GM21381 (cell line): Measurements from ENCODE around the gene FBXL3.
"Not testable (repeated sequence)": the region's sequence is repeated elsewhere in the genome, so short reads cannot be mapped to it uniquely, and the experiment has no call there.

Experiments used
- ATAC-seq: cut with Tn5 transposase; IDR thresholded peaks from one replicate; pipeline ENCODE4 v1.9.1; 2021; ENCODE audit warnings: mild to moderate bottlenecking, moderate library complexity; ENCODE audit not compliant: unreplicated experiment

FBXL3 gene

DNA sequence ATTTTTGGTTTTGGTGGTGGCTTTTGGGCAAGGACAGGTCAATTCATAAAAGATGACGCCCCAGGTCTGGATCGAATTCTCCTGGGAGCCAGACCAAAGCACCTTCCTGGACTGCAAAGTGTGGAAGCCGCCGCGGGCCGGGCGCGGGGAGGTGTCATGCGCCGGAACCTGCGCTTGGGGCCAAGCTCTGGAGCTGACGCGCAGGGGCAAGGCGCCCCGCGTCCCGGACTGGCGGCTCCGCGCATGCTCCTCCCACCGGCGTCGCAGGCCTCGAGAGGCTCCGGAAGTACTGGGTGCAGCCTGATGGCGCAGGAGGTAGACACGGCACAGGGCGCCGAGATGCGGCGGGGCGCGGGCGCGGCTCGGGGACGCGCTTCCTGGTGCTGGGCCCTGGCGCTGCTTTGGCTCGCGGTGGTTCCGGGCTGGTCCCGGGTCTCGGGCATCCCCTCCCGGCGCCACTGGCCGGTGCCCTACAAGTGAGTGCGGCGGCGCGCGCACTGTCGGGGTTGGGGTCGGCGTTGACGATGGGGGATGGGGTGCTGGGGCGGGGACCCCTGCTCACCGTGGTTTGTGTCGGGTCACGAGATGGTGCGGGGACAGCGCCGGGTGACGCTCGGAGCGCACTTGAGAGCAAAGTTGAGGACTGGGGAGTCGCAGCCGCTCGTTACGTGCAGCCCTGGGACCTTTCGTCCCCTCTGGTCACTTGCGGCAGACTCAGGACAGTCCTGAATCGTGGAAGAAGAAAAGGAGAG lies 35.0 kb downstream of the FBXL3 start, which contains the start of gene CLN5:
Gene CLN5, plus strand, starts transcription at position 286 of the 752 bp plus-strand sequence. Its CDS starts 18 bp downstream, at position 304.
- ATAC-seq = peak; percentile 94

DNA sequence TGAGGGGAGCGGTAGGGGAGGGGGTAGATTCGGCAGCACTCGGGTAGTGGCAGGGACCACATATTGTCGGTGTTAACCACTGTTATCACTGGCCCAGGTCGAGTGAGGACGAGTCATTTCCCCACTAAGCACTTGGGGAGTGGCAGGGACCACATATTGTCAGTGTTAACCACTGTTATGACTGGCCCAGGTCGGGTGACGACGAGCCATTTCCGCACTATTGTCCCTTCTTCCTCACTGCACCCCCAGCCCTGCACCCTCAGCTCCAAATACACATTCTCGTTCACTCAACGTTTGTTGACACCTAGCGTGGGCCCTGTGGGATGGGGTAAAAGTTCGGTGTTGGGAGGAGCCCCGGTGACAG lies 35.5 kb downstream of the FBXL3 start:
- ATAC-seq = peak; percentile 62

DNA sequence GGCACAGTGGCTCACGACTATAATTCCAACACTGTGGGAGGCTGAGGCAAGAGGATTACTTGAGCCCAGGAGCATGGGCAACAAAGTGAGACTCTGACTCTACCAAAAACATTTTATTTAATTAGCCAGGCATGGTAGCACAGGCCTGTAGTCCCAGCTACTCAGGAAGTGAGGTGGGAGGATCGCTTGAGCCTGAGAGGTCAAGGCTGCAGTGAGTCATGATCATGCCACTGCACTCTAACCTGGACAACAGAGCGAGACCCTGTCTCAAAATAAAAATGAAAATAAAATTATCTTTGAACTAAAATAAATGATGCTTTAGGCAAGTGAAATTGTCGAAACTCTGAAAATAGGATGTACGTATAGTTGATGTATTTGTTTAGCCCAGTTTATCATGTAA lies 43.3 kb downstream of the FBXL3 start:
- no peak for ATAC-seq

DNA sequence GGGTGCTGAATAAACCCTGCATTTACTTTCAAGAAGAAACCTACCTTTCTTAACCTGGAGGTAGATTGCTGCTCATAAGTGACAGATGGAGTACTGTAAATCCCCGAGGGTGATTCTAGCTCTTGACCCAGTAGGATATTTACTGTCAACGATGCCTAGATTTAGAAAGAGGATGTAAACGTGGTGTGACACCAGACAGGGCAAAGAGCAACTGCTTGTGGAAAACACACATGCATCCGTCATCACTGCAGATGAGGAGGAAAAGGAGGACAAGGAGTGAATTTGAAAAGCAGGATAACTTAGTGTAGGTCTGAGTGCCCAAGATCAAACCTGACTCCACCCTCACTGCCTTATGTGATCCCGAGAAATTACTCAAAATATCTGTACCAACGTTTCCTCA lies 44.9 kb downstream of the FBXL3 start:
- ATAC-seq = no peak

DNA sequence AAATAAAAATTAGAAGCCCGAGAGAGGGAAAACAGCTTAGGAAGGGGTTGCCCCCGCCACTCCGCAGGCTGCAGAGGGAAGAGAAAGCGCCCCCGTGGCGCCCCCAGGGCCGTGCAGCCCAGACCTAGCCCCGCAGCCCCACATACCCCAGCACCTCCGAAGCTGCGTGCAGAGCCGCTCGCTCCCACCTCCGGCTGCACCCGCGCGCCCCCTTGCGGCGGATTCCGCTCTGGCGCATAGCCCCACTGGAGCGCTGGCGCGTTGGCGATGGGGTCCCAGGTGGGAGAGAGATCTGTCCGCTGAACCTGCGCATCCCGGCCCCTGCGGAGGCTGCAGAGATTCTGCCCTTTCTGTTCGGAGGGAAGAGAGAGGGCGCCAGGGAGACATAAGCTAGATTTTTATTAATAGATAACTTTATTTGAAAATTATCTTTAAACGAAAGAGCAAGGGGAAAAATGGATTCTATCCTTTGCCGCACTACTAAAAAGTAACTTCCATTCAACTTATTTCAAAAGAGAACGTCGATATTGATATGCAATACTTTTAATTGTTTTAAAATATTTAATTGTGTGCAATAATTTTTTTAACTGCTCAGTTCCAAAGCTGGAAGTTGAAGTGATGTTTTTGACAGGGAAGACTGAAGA lies 46.8 kb downstream of the FBXL3 start:
- peak; percentile 100 for ATAC-seq

DNA sequence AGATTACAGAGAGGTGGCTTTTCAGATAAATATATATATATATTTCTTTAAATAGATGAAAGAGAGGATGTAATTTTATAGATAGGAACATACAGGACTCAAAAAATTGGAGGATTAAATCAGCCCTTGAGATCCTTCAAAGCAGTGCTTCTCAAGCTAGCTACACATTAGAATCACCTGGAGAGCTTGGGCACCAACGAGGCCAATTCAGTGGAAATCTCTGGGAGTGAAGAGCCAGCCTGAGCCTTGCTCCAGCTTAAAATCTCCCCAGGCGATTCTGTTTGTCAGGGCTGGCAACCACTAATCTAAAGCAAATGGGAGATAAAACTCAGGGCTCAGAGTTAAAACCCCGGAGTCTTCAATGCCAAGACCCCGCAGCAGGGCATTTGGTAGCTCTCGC lies 50.0 kb downstream of the FBXL3 start:
- no peak for ATAC-seq

DNA sequence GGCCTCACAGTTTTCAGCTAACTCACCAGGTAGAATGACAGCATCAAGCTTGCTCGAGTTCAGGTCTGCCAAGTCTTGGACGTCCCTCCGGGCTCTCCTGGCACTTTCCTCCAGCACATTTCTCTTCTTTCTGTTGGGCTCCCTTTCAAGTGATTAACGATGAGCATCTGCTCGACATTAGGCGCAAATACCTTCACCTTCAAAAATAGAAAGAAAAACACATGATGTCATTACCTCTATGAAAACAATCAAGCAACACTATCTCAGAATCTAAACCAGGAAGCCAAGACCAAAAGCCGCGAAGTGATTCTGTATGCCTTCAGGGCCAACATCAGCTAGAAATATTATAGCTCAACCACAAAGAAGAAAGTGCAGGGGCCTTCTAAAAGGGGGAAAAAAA lies 50.5 kb downstream of the FBXL3 start:
- no peak for ATAC-seq

DNA sequence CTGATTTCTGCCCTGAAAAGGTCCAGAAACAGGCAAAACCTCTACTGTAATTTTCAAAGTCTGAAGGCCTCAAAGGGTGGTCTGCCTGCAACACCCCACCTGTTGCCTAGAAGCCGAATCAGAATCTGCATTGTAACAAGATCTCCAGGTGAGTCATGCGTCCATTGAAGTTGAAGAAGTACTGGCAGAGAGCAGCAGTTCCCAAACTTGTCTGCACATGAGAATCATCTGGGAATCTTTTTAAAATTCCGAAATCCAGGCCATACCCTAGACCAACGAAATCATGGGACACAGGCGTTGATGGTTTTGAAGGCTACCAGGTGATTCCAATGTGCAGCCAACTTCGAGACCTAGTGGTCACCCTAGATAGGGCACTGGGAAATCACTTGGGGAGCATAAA lies 51.1 kb downstream of the FBXL3 start:
- no peak for ATAC-seq

DNA sequence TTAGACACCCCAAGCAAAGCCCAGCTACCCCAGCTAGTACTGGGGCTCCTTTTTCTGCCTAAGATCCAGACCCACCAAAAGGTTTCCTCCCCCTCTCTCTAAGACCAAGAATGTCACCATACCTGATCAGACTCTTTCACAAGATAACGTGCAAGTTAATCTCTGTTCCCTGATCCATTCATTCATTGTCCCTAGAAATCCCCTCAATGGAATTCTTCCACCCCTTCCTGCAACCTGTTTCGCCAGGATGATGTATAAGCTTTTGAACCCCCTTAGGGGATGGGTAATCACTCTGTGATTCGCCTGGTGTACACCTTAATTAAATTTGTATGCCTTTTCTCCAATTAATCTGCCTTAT lies 52.4 kb downstream of the FBXL3 start:
- ATAC-seq = no peak

DNA sequence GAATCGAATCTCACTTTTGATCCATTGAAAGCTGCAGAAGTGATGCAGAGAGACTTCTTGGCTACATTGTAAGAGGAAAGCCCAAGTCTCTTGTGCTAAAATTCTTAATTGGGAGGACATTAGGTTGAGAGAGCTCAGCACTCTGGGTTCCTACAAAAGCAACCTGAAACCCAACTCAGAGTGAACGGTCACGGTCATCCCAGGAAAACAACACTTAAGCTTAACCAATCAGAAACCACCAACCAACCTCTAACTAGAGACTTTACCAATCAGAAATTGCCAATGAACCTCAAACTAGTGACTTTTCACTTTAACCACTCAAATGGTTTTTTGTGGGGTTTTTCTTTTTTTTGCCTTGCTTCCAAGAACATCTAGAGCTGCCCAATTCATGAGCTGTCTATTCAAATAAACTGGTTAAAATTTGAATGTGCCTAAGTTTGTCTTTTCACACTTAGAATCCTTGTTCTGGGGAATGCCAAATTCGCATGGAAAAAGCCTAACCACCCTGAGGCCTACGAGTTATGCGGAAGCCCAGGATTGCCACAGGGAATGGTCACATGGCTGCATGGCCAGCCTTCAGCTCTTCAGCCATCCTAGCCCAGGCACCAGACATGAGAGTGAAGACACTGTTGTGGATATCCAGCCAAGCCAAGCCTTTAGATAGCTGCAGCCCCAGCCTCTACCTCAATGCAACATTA lies 52.9 kb downstream of the FBXL3 start:
- no peak for ATAC-seq

DNA sequence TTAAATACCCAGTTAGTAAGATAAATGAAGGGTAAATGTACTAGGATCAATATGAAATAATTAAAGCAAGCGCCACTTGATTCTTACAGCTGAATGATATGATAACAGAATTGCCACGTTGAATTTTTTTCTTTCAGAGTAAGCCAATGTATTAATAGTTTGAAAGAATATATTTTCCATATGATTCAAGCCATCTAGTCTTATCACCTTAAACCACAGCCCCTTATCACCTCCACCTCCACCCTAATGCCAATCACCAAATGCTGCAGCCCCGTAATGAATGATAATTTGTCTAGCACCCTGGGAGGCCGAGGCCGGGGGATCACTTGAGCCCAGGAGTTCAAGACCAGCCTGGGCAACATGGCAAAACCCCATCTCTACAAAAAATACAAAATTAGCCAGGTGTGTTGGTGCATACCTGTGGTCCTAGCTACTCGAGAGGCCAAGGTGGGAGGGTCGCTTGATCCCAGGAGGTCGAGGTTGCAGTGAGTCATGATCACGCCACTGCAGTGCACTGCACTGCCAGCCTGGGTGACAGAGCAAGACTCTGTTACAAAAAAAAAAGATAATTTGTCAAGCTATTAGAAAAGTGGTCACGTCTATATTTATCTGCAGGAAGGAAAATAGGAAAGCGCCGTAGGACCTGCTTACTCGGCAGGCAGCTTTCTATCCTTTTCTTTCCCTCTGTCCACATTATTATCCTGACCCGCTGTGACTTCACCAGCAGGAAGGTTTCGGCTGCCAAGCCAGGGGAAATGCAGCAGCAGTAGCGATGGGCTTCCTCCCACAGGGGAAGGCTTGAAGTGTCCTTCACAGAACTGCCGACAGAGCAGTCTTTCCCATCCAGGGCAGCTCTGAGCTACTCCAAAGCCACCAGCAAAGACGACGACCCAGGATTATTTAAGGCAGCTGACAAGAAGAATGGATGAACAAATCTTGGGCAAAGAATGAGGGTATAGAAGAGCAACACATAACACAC lies 54.8 kb downstream of the FBXL3 start:
- ATAC-seq = no peak

DNA sequence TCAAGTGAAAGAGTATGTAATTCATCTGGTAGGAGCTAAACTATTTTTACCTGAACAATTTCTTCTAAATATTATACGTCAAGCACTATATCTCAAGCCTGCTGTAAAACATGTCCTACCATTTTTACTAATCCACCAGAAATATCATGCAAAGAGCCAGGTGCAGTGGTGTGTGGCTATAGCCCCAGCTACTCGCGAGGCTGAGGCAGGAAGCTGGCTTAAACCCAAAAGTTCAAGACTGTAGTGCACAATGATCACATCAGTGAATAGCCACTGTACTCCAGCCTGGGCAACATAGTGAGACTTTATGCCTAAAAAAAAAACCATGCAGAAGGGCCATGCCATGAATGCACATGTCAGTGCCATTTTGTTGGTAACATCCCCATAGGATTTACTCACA lies 55.7 kb downstream of the FBXL3 start:
- no peak for ATAC-seq

DNA sequence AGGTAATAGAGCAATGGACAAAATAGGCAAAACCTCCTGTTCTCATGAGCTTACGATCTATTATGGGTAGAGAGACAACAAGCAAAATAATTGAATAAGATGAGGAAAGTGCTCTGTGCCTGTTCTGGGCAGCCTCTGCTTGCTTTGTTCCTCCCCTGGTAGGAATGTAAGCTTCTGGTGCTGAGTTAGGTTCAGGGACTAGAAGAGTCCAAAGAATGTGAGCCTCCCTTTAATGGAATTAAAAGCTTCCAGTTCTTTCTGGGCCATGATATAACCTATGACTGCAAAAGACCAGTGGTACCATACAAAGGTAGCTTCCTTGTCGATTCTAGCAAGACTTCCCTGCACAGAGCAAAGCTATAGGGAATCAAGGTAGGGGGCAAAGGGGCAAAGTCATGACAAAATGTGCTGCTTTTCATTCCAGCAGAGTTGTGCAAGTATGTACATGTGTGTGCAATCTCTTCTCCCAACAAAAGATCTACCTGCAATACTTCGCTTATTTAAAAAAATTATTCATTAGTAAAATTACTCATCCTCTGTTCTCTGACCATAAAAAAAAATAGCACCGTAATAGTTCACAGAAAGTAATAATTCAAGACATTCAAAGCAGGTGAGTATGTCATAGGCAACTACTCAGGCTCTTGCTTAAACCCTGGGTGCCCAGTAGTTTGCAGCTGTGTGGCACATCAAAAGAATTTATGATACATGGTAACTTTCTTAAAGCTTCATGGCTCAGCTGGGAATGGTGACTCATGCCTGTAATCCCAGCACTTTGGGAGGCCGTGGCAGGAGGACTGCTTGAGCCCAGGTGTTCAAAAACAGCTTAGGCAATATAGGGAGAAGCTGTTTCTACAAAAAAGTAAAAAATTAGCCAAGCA lies 57.2 kb downstream of the FBXL3 start:
- no peak for ATAC-seq

DNA sequence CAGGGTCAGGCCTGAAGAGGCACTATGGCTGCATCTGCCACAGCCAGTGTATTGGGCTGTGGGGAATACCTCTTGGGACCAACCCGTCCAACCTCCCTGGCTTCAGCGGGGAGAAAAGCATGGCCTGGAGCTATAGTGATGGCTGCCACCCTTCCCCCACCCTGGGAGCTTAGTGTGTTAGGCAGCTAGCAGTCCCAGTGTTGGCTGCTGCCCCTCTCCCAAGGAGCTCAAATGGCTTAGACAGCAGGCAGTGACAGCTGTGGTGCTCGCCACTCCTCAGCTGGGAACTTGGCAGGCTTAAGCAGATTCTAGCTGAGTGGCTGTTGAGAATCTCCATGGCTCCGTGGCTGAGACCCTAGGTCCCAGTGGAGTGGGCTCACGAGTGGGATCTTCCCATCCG lies 58.9 kb downstream of the FBXL3 start:
- no peak for ATAC-seq

DNA sequence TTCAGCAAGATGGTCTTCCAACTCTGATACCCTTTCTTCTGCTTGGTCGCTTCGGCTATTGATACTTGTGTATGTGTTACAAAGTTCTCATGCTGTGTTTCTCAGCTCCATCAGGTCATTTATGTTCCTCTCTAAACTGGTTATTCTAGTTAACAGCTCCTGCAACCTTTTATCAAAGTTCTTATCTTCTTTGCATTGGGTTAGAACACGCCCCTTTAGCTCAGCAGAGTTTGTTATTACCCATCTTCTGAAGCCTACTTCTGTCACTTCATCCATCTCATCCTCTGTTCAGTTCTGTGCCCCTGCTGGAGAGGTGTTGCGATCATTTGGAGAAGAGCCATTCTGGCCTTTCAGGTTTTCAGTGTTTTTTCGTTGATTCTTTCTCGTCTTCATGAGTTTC lies 59.9 kb downstream of the FBXL3 start:
- ATAC-seq = no peak

DNA sequence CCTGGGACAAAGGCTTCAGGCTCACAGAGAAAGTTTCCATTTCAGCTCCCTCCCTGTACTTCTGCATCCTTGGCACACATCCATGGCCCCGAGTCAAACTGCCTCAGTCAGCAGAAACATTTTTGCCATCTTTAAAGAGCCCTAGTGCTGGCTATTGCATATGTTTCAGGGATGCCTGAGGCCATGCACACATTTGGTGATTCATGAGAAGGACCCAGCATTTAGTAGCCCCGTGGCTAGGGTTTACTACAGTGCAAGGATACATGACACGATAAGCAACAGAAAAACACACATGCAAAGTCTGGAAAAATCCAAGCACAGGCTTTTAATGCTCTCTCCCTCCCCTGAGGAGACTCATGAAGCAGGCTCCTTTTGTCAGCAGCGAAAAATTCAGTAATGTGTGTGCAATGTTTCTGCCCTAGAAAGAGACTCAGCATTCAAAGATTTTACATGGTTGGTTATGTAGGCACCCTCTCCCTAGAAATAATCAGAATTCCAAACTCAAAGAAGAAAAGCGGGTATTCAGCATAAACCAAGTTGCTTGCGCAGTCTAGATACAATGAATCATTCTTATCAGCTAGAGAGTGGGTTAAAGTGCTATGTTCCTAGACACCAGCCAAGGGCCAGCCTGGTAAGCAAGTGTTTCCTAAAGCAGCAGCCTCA lies 61.1 kb downstream of the FBXL3 start:
- no peak for ATAC-seq

DNA sequence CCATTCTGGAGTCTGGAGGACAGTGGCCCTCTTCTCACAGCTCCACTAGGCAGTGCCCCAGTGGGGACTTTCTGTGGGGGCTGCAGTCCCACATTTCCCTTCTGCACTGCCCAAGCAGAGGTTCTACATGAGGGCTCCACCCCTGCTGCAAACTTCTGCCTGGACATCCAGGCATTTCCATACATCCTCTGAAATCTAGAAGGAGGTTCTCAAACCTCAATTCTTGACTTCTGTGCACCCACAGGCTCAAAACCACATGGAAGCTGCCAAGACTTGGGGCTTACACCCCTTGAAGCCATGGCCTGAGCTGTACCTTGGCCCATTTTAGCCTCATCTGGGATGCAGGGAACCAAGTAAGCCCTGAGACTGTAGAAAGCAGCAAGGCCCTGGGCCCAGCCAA lies 67.2 kb downstream of the FBXL3 start:
- ATAC-seq = not testable (repeated sequence)

DNA sequence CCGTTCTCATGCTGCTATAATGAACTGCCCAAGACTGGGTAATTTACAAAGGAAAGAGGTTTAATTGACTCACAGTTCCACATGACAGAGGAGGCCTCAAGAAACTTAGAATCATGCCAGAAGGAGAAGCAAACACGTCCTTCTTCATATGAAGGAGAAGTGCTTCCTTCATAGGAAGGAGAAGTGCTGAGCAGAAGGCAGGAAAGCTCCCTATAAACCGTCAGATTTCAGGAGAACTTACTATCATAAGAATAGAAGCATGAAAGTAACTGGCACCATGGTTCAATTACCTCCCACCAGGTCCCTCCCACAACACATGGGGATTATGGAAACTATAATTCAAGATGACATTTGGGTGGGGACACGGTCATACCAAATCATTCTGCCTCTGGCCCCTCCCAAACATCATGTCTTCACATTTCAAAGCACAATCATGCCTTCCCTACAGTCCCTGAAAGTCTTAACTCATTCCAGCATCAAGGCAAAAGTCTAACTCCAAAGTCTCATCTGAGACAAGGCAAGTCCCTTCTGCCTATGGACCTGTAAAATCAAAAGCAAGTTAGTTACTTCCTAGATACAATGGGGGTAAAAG lies 68.0 kb downstream of the FBXL3 start:
- ATAC-seq = no peak

DNA sequence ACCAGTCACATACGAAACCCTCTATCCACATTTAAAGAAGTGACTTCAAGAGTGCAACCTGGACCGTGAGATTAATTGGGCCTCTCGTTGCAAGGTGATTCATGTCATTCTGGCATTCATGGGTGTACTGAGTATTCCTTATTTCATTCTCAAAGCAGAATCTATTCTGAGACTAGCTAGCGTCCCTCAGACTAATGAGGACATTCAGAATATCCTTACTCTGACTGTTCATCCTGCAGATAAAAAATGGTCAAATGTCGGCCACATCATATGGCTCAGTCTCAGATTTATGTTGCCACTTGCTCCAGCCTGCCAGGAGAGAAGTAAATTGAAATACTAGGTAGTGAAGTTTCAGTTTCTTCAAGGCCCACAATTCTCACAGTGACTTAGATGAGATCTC lies 71.3 kb downstream of the FBXL3 start:
- ATAC-seq = no peak
